ENCODE measurements around the gene C16orf89.

Gene C16orf89

GRCh38 chr16:5028950-5029475, 36.7 kb downstream of the C16orf89 start:
- Histone ChIP-seq H3K27ac (ENCODE audit: extremely low read depth, low read depth, low read length) (no peak overlapping the region), H3K36me3 (ENCODE audit: control insufficient read depth in 2 of 2, insufficient read depth in 1 of 2, low read length in 2 of 2) (no peaks in the 10 kb centered on the region), H3K4me3 (ENCODE audit: low read depth, low read length) (no peak overlapping the region), H3K9me3 (ENCODE audit: control insufficient read depth, insufficient read depth, low read depth, low read length) (no peaks in the 10 kb centered on the region), H3K4me1 (ENCODE audit: control insufficient read depth, insufficient read depth, low read length) (no peaks in the 10 kb centered on the region)
- ChIA-PET POLR2A (no interaction called here), CTCF (no interaction called here)
- 0 out of 2 replicates have a peak, but pooled peaks have one; percentile 39 for TF ChIP-seq ZFHX2 (tag by site-specific recombination; conservative IDR thresholded peaks at IDR 0.05)
- TF ChIP-seq OSR2 (tag by site-specific recombination; IDR thresholded peaks at IDR 0.05), result no peak
- no peak for TF ChIP-seq ZNF157 (tag by site-specific recombination; IDR thresholded peaks at IDR 0.05)
- TF ChIP-seq ZSCAN16 (tag by site-specific recombination; IDR thresholded peaks at IDR 0.05), result no peak
- peak; percentile 40; the same call in 1 of the 2 replicates for TF ChIP-seq EGR2 (tag by site-specific recombination; IDR thresholded peaks at IDR 0.05; ENCODE audit: low read depth)

- CTCF ChIA-PET, result no interaction called here
- POLR2A ChIA-PET, result no interaction called here
- H3K9me3 ChIP-seq (ENCODE audit: control insufficient read depth, insufficient read depth, low read depth, low read length), result no peaks in the 10 kb centered on the region
Measured at GRCh38 chr16:5027575-5028235, 38.1 kb downstream of the C16orf89 start.

DNA sequence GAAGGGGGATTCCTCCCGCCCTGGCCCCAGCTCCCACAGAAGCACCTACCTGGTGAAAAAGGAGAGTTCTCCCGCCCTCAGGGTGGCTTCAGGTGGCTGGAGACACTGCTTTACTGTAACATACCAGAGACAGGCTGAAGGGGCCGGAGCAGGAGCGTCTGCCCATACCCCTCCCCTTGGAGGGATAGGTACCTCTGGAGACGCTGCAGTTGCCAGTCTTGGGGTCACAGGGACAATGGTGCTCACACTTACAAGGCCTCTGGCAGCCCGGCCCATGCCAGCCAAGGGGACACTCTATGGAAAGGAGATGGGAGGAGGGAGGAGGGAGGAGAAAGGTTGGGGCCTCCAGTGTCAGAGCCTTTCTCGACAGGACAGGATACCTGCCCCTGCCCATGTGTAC, 38.7 kb downstream of the C16orf89 start:
- no peaks in the 10 kb centered on the region for H3K4me1 ChIP-seq (ENCODE audit: control insufficient read depth, insufficient read depth, low read length)
- H3K36me3 ChIP-seq (ENCODE audit: control insufficient read depth in 2 of 2, insufficient read depth in 1 of 2, low read length in 2 of 2), result no peaks in the 10 kb centered on the region
- no peak overlapping the region for H3K27ac ChIP-seq (ENCODE audit: extremely low read depth, low read depth, low read length)
- POLR2A ChIA-PET, result no interaction called here
- CTCF ChIA-PET, result no interaction called here
- H3K4me3 ChIP-seq (ENCODE audit: low read depth, low read length), result no peak overlapping the region
- H3K9me3 ChIP-seq (ENCODE audit: control insufficient read depth, insufficient read depth, low read depth, low read length), result no peaks in the 10 kb centered on the region
- TF ChIP-seq KLF17 (tag by site-specific recombination; IDR thresholded peaks at IDR 0.05) (no peak), SCRT1 (tag by site-specific recombination; IDR thresholded peaks at IDR 0.05; ENCODE audit: borderline replicate concordance) (no peak), ZEB2 (tag by site-specific recombination; IDR thresholded peaks at IDR 0.05) (no peak), ZNF549 (tag by site-specific recombination; IDR thresholded peaks at IDR 0.05) (no peak), ZNF670 (tag by site-specific recombination; IDR thresholded peaks at IDR 0.05; ENCODE audit: low read depth) (no peak), ZNF223 (tag by site-specific recombination; IDR thresholded peaks at IDR 0.05) (no peak), GFI1B (tag by site-specific recombination; IDR thresholded peaks at IDR 0.05) (no peak), ZSCAN16 (tag by site-specific recombination; IDR thresholded peaks at IDR 0.05) (no peak), MZF1 (tag by site-specific recombination; IDR thresholded peaks at IDR 0.05; ENCODE audit: borderline replicate concordance) (no peak)
- TF ChIP-seq, protein P1, sequence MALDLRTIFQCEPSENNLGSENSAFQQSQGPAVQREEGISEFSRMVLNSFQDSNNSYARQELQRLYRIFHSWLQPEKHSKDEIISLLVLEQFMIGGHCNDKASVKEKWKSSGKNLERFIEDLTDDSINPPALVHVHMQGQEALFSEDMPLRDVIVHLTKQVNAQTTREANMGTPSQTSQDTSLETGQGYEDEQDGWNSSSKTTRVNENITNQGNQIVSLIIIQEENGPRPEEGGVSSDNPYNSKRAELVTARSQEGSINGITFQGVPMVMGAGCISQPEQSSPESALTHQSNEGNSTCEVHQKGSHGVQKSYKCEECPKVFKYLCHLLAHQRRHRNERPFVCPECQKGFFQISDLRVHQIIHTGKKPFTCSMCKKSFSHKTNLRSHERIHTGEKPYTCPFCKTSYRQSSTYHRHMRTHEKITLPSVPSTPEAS (tag by site-specific recombination; IDR thresholded peaks at IDR 0.05), result no peak

More at GRCh38 chr16:5027575-5028235, 38.1 kb downstream of the C16orf89 start:
- TF ChIP-seq, protein P2, sequence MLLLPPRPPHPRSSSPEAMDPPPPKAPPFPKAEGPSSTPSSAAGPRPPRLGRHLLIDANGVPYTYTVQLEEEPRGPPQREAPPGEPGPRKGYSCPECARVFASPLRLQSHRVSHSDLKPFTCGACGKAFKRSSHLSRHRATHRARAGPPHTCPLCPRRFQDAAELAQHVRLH (tag by site-specific recombination; IDR thresholded peaks at IDR 0.05), result no peak
- TF ChIP-seq ZNF561 (tag by site-specific recombination; IDR thresholded peaks at IDR 0.05; ENCODE audit: borderline replicate concordance) (no peak), ZBTB44 (tag by site-specific recombination; IDR thresholded peaks at IDR 0.05) (no peak), ZNF239 (tag by site-specific recombination; IDR thresholded peaks at IDR 0.05) (no peak), ZNF366 (tag by site-specific recombination; conservative IDR thresholded peaks at IDR 0.05) (no peak), ZNF654 (tag by site-specific recombination; IDR thresholded peaks at IDR 0.05; ENCODE audit: low read depth) (no peak), ATF2 (tag by site-specific recombination; IDR thresholded peaks at IDR 0.05; ENCODE audit: low read depth) (no peak), ZNF785 (tag by site-specific recombination; IDR thresholded peaks at IDR 0.05) (no peak)
- TF ChIP-seq, protein P1 (tag by site-specific recombination; IDR thresholded peaks at IDR 0.05), result no peak
- no peaks in the 10 kb centered on the region for H3K36me3 ChIP-seq (ENCODE audit: control insufficient read depth in 2 of 2, insufficient read depth in 1 of 2, low read length in 2 of 2)
- H3K27ac ChIP-seq (ENCODE audit: extremely low read depth, low read depth, low read length), result no peak overlapping the region
- no peak overlapping the region for H3K4me3 ChIP-seq (ENCODE audit: low read depth, low read length)
- no peaks in the 10 kb centered on the region for H3K4me1 ChIP-seq (ENCODE audit: control insufficient read depth, insufficient read depth, low read length)

Measured in HEK293 (cell line).